Head of caudate nucleus (tissue), 42 donors: ENCODE results near the gene TMCO1.
"Not testable (repeated sequence)": the region's sequence is repeated elsewhere in the genome, so short reads cannot be mapped to it uniquely, and the experiment has no call there.

Experiments
- DNase-seq, 42 donors: peaks; one replicate each; pipeline versions ENCODE4 v3.0.0 to v3.0.0-alpha.2; 2020 to 2021; ENCODE audit warnings: mixed read lengths in 7 of 42
- intact Hi-C: fragments of 100-400 bp; cut with DNase I; formaldehyde crosslinking; loops from one replicate; pipeline ENCODE4 v1.15.0; 2022

The TMCO1 gene

DNA sequence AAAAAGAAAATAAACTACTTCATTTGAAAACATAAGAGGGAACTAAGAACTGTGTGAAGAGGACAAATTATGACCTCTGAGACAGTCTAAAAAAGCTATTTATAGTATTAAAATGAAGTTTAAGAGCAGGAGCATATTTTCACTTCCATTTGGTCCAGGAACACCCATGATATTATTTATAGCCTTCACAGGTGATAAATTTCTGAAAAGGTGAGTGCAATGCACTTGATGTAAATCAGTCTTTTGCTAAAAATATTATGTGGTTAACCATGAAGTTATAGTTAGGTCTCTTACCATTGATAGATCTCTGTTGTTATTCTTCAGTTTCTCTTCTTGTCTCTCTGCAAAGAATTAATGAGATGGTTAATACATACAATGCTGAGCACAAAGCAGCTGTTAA is 14.7 kb downstream of the TMCO1 start:
- no peak for DNase-seq
- intact Hi-C loops = no loop called here

DNA sequence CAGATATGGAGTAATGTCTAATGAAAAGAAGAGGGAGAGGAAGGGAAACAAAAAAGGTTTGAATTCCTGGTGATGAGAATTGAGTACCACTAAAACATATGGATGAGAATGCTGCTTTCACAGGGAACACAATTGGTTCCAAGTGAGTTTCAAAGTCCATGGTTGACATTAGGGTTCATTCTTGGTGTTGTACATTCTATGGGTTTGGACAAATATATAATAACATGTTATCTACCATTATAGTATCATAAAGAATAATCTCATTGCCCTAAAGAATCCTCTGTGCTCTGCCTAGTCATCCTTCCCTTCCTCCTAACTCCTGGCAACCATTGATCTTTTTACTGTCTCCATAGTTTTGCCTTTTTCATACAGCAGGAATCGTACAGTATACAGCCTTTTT is 20.1 kb downstream of the TMCO1 start:
- intact Hi-C loops = no loop called here

DNA sequence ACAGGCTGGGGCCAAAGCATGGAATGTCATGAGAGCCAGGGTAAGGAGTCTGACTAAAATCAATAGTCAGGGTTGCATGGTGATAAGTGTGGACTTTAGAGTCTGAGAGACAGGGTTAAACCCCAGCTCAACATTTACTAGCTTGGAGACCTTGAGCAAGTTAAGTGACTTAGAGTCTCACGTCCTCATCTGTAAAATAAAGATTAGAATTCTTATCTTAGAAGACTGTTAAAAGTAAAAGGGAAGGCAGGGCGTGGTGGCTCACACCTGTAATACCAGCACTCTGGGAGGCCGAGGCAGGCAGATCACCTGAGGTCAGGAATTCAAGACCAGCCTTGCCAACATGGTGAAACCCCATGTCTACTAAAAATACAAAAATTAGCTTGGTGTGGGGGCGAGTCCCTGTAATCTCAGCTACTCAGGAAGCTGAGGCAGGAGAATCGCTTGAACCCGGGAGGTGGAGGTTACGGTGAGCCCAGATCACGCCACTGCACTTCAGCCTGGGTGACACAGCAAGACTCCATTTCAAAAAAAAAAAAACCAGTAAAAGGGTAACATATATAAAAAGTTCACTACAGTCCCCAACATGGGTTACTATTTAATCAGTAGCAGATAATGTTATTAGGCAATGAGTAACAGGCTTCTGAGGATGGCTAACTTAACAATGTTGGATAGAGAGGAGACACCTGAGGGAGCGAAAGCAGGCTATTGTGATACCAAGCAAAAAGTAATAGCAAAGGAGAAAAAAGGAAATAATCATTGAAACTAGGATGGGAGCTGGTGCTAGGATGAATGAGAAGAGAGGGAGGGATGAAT is 20.8 kb downstream of the TMCO1 start:
- intact Hi-C loops = no loop called here
- no peak for DNase-seq

More for the DNA sequence above, 20.1 kb downstream of the TMCO1 start:
- no peak for DNase-seq

DNA sequence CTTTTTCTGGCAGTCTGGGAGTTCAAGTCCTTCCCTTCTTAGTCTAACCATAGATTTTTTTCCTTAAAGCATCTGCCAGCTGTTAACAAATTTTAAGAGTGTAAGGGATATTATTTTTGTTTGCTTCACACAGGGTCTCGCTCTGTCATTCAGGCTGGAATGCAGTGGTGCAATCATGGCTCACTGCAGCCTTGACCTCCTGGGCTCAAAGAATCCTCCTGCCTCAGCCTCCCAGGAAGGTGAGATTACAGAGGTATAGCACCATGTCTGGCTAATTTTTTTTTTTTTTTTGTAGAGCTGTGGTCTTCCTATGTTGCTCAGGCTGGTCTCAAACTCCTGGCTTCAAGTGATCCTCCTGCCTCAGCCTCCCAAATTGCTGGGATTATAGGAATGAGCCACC is 23.8 kb downstream of the TMCO1 start:
- DNase-seq, intact Hi-C loops: not testable (repeated sequence)

DNA sequence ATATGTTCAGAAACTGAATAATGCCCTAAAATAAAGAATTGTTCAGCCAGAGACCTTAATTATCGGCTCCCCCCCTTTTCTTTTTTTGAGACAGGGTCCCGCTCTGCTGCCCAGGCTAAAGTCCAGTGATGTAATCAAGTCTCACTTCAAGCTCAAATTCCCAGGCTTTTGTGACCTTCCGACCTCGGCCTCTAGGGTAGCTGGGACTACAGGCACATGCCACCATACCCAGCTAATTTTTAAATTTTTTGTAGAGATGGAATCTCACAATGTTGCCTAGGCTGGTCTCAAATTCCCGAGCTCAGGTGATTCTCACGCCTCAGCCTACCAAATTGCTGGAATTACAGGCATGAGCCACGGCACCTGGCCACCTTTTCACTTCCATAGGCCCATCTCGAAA is 26.5 kb downstream of the TMCO1 start:
- intact Hi-C loops = no loop called here

DNA sequence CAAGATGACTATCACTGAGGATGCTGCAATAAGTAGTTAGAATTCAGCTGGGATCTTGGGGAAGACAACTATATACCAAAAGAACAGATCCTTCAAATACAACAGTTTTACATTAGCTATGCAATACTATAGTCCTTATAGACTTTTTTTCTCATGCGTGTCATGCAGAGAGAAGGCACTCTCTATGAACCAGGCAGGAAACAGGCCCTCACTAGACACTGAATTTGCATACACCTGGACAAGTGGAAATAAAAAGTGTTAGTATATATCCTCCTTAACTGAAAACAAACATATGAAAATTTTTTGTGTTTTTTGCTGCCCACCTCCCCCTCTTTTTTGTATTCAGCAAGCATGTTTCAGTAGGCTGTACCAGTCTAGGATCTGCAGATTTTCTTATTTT is 29.9 kb downstream of the TMCO1 start:
- intact Hi-C loops = no loop called here
- no peak for DNase-seq

More for the DNA sequence above, 26.5 kb downstream of the TMCO1 start:
- no peak for DNase-seq

DNA sequence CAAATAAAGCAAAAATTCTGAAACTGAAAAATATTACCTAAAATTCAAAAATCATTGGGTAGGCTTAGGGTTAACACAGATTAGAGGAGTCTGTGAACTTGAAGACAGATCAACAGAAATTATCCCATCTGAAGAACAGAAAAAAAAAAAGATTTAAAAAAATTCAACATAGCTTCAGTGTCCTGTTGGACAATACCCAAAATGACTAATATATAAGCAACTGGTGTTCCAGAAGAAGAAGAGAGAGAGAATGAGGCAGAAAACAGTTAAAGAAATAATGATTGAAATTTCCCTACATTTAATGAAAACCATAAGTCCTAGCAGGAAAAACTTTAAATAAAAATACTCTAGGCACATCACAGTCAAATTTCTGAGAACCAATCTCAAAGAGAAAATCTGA is 31.5 kb downstream of the TMCO1 start:
- no peak for DNase-seq
- intact Hi-C loops = no loop called here

DNA sequence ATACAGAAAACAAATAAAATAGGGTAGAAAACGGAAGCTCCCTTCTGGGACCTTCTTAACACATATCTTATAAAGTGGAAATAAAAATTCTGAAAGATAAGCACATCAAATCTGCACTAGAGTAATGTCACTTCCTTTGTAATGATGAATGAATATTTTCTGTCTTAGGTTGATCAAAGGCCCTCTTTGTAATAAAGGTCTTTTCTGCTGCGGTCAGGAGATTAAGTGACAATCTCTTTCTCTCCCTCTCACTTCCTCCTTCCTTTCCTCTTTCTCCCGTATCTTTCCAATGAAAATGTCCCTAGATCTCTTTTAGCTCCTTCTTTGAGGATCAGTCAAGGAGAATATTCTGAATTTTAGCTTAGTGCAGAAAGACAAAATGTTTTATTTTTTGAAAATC is 33.8 kb downstream of the TMCO1 start:
- intact Hi-C loops = no loop called here
- DNase-seq = no peak

DNA sequence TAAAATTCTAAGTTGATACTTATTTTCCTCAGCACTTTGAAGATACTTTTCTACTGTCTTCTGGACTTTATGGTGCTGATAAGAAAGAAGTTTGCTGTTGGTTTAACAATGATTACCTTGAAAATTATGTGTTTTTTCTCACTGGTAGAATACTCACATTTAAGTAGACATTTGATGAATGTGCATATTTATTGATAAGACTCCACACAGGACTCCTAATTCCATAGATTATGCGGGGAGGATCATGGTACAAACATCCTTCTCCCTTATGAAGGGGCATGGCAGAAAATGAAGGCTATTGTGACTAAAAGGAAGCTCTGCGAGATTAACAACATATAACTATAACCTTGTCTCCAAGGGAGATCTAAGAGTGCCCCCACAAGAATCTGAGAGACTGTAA is 41.8 kb downstream of the TMCO1 start:
- no peak for DNase-seq
- intact Hi-C loops = no loop called here

DNA sequence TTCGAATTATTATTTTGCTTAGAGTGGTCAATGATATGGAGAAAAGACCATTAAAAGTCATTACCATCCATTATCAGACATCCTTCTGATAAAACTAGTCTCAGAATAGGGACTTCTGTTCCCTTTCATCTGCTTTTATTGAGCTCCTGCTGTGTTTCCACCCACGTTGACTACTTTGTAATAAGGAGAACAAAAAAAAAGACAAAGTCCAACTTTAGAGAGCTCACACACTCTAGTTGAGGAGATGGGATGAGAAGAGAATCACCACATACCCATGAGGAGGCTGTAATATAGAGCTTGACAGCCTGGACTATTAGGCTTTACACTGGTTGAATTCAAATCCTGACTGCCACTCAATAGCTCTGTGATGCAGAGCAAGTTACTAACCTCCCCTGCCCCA is 42.5 kb downstream of the TMCO1 start:
- intact Hi-C loops = no loop called here
- no peak for DNase-seq

DNA sequence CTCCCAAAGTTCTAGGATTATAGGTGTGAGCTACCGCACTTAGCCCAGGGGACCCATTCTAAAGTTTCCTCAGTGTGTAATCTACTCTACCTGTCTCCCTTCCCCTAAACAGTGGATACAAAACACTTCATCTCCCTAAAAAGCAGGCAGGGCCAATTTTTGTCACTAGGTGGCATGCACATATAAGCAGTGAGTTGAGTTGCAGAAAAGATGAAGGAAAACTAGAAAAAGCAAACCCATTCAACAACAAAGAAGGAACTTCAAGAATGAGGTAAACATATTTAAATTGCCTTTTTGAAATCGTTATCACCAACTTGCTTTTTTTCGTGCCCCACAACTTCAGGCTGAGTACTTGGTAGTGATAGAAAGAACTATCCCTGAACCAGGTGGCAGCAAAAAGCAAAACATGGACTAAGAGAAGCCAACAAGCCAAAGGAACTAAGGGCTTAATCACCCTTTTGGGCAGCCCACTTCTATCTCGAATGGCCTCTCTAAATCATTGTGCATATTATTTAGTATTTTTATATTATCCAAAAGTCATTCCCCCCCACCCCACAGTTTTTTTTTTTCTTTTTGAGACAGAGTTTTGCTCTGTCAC is 50.7 kb downstream of the TMCO1 start:
- peak in 36 of 42 donors; percentile 19 to 79 (median 58) for DNase-seq
- intact Hi-C loops = loop anchor here (5.0 kb wide), 1 partner anchor 194 kb away; no protein-coding TSS in a partner anchor

DNA sequence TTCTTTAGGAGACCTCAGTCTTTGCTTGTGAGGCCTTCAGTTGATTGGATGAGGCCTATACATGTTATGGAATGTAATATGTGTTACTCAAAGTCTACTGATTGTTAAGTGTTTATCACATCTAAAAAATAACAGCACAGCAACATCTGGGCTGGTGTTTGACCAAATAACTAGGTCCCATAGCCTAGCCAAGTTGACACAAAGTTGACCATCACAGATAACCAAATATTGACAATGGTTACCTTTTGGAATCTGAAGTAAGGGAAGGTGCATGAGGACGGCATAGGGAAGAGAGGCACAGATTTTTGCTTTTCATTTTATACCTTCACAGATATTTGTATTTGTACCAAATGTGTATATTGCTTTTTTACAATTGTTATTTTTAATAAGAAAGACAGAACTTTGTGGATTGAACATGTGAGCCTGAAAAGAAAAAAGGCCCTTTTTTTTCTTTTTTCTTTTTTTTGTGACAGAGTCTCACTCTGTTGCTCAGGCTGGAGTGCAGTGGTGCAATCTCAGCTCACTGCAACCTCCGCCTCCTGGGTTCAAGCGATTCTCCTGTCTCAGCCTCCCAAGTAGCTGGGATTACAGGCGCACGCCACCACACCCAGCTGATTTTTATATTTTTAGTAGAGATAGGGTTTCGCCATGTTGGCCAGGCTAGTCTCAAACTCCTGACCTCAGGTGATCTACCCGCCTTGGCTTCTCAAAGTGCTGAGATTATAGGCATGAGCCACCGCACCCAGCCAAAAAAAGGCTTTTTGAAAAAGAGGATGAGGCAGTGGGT is 52.2 kb downstream of the TMCO1 start:
- intact Hi-C loops = loop anchor here (5.0 kb wide), 1 partner anchor 196 kb away; no protein-coding TSS in a partner anchor
- DNase-seq = not testable (repeated sequence)

DNA sequence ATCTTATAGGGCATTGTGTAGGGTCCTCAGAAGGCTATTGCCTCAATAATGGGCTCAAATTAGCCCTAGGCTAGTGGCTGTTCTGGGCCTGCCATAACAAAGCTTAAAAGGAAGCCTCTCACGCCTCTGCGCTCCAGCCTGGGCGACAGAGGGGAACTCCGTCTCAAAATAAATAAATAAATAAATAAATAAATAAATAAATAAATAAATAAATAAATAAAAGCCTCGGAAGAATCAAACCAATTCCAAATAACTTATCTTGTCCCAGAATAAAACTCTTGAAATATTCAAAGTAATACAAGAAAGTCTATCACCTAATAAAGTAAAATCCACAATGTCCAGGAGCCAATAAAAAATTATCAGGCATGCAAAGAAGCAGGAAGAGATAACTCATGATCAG is 55.9 kb downstream of the TMCO1 start:
- no peak for DNase-seq
- intact Hi-C loops = no loop called here

DNA sequence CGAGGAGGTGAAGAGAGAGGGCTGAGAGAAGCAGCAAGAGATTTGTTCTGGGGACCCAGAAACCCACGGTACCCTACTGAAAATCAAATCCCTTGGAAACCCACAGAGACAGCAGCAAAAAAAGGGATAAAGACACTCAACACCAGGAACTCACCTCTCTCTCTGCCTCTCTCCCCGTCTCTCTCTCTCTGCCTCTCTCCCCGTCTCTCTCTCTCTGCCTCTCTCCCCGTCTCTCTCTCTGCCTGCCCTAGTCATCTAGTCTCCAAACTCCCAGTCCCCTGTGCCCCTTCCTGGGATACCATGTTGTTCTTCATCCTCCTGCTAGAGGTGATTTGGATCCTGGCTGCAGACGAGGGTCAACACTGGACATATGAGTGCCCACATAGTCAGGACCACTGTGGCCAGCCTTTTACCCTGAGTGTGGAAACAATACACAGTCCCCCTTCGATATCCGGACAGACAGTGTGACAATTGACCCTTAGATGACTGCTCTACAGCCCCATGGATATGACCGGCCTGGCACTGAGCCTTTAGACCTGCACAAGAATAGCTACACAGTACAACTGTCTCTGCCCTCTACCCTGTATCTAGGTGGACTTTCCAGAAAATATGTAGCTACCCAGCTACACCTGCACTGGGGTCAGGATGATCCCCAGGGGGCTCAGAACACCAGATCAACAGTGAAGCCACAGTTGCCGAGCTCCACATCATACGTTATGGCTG is 60.5 kb downstream of the TMCO1 start:
- intact Hi-C loops = no loop called here
- DNase-seq = no peak

DNA sequence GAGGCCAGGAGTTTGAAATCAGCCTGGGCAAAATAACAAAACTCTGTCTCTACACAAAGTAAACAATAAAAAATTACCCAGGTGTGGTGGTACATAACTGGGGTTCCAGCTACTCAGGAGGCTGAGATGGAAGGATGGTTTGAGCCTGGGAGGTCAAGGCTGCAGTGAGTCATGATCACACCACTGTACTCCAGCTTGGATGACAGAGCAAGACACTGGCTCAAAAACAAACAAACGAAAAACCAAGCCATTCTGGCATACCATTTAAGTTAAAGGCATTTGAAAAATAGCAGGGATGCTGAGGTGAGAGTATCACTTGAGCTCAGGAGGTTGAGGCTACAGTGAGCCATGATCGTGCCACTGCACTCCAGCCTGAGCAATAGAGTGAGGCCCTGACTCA is 65.0 kb downstream of the TMCO1 start:
- DNase-seq = no peak
- intact Hi-C loops = no loop called here

DNA sequence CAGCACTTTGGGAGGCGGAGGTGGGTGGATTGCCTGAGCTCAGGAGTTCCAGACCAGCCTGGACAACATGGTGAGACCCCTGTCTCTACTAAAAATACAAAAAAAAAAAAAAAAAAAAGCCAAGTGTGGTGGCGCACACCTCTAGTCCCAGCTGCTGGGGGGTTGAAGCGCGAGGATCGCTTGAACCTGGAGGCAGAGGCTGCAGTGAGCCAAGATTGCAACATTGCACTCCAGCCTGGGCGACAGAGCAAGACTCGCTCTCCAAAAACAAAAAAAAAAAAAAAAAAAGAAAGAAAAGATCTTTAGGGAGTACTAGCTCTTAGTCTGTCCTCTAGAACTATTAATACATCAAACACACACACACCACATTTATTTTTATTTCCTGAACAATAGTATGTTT is 66.7 kb downstream of the TMCO1 start:
- intact Hi-C loops = not testable (repeated sequence)

DNA sequence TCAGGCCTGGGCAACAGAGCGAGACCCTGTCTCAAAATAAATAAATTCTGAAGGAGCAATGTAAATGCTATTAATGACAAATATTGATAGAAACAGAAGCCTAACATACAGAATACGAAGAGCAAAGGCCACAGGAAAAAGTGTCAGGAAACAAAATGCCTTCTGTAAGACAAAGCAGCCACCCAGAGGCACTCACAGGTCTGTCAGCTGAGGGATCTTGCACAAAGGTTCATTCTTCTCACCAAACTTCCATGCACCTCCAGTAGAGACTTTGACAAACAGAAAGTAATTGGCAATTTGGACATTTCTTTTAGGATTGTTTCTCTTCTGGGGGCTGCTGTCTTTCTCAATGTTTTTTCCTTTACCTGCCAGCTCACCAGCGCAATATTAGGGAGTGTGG is 69.1 kb downstream of the TMCO1 start:
- intact Hi-C loops = loop anchor here (5.0 kb wide), 2 partner anchors 67 to 68 kb away; partner anchors contain the start of genes MGST3 and TMCO1

More for the DNA sequence above, 66.7 kb downstream of the TMCO1 start:
- DNase-seq = not testable (repeated sequence)

DNA sequence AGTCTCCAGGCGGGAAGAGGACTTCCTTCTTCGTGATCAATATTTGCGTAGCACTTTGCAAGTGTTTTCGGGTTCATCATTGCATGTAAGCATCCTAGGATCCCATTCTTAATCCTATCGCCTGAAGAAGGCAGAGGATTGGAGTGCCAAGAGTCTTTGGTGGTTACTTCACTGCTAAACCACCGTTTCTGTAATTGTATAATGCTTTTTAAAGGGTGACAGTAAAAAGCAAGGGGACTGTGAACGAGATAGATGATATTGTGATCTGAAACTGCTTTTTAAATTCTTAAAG is 70.0 kb downstream of the TMCO1 start:
- intact Hi-C loops = loop anchor here (5.0 kb wide), 2 partner anchors 66 to 69 kb away; partner anchors contain the start of genes MGST3 and TMCO1

More for the DNA sequence above, 69.1 kb downstream of the TMCO1 start:
- DNase-seq = no peak

More for the DNA sequence above, 70.0 kb downstream of the TMCO1 start:
- DNase-seq = peak in 1 of 42 donors; percentile 7
